ENCODE data around the gene GINS3.
"Not testable (repeated sequence)": the region's sequence is repeated elsewhere in the genome, so short reads cannot be mapped to it uniquely, and the experiment has no call there.

GINS3 gene

GRCh38 chr16:58393138-58393504 lies 850 bp downstream of the GINS3 start:
- Histone ChIP-seq H3K27ac (ENCODE audit: low read length) (no peak overlapping the region), H3K36me3 (ENCODE audit: control insufficient read depth in 1 of 2, insufficient read depth in 2 of 2, low read length in 2 of 2) (no peaks in the 10 kb centered on the region), H3K9me3 (ENCODE audit: control insufficient read depth in 1 of 2, low read length in 2 of 2) (no peaks in the 10 kb centered on the region), H3K27me3 (ENCODE audit: low read depth, low read length) (no peaks in the 10 kb centered on the region), H3K4me3 (ENCODE audit: low read depth in 1 of 2, low read length in 2 of 2) (peak overlapping the region; percentile 97 to 98), H3K4me1 (ENCODE audit: control insufficient read depth in 1 of 2, insufficient read depth in 2 of 2, low read length in 2 of 2) (peaks cover 0 to 7% of the 10 kb centered on the region in 2 donors)

- H3K9me3 ChIP-seq (ENCODE audit: control insufficient read depth in 1 of 2, low read length in 2 of 2); H3K27me3 ChIP-seq (ENCODE audit: low read depth, low read length); H3K27ac ChIP-seq (ENCODE audit: low read length); H3K4me3 ChIP-seq (ENCODE audit: low read depth in 1 of 2, low read length in 2 of 2); H3K36me3 ChIP-seq (ENCODE audit: control insufficient read depth in 1 of 2, insufficient read depth in 2 of 2, low read length in 2 of 2); H3K4me1 ChIP-seq (ENCODE audit: control insufficient read depth in 1 of 2, insufficient read depth in 2 of 2, low read length in 2 of 2): not testable (repeated sequence)
These were observed 4.6 kb downstream of the GINS3 start for GRCh38 chr16:58396897-58397296.

- H3K36me3 ChIP-seq (ENCODE audit: control insufficient read depth in 1 of 2, insufficient read depth in 2 of 2, low read length in 2 of 2) = no peaks in the 10 kb centered on the region
- no peaks in the 10 kb centered on the region for H3K9me3 ChIP-seq (ENCODE audit: control insufficient read depth in 1 of 2, low read length in 2 of 2)
- no peak overlapping the region for H3K4me3 ChIP-seq (ENCODE audit: low read depth in 1 of 2, low read length in 2 of 2)
- H3K27me3 ChIP-seq (ENCODE audit: low read depth, low read length) = no peaks in the 10 kb centered on the region
- H3K27ac ChIP-seq (ENCODE audit: low read length) = no peak overlapping the region
- no peaks in the 10 kb centered on the region for H3K4me1 ChIP-seq (ENCODE audit: control insufficient read depth in 1 of 2, insufficient read depth in 2 of 2, low read length in 2 of 2)
These were observed 7.7 kb downstream of the GINS3 start for GRCh38 chr16:58399718-58400633.

GRCh38 chr16:58401305-58401704 lies 9.0 kb downstream of the GINS3 start:
- H3K9me3 ChIP-seq (ENCODE audit: control insufficient read depth in 1 of 2, low read length in 2 of 2); H3K27ac ChIP-seq (ENCODE audit: low read length); H3K27me3 ChIP-seq (ENCODE audit: low read depth, low read length); H3K4me1 ChIP-seq (ENCODE audit: control insufficient read depth in 1 of 2, insufficient read depth in 2 of 2, low read length in 2 of 2); H3K36me3 ChIP-seq (ENCODE audit: control insufficient read depth in 1 of 2, insufficient read depth in 2 of 2, low read length in 2 of 2); H3K4me3 ChIP-seq (ENCODE audit: low read depth in 1 of 2, low read length in 2 of 2): not testable (repeated sequence)

- Histone ChIP-seq H3K4me3 (ENCODE audit: low read depth in 1 of 2, low read length in 2 of 2) (no peak overlapping the region), H3K27me3 (ENCODE audit: low read depth, low read length) (no peaks in the 10 kb centered on the region), H3K36me3 (ENCODE audit: control insufficient read depth in 1 of 2, insufficient read depth in 2 of 2, low read length in 2 of 2) (no peaks in the 10 kb centered on the region), H3K9me3 (ENCODE audit: control insufficient read depth in 1 of 2, low read length in 2 of 2) (no peaks in the 10 kb centered on the region), H3K4me1 (ENCODE audit: control insufficient read depth in 1 of 2, insufficient read depth in 2 of 2, low read length in 2 of 2) (no peaks in the 10 kb centered on the region), H3K27ac (ENCODE audit: low read length) (no peak overlapping the region)
These were observed 10.5 kb downstream of the GINS3 start for GRCh38 chr16:58402796-58403195.

GRCh38 chr16:58409316-58409973 lies 17.2 kb downstream of the GINS3 start:
- Histone ChIP-seq H3K27me3 (ENCODE audit: low read depth, low read length) (no peaks in the 10 kb centered on the region), H3K4me1 (ENCODE audit: control insufficient read depth in 1 of 2, insufficient read depth in 2 of 2, low read length in 2 of 2) (peaks cover 0 to 4% of the 10 kb centered on the region in 2 donors), H3K9me3 (ENCODE audit: control insufficient read depth in 1 of 2, low read length in 2 of 2) (no peaks in the 10 kb centered on the region), H3K27ac (ENCODE audit: low read length) (no peak overlapping the region), H3K36me3 (ENCODE audit: control insufficient read depth in 1 of 2, insufficient read depth in 2 of 2, low read length in 2 of 2) (no peaks in the 10 kb centered on the region), H3K4me3 (ENCODE audit: low read depth in 1 of 2, low read length in 2 of 2) (no peak overlapping the region)

- no peak overlapping the region for H3K4me3 ChIP-seq (ENCODE audit: low read depth in 1 of 2, low read length in 2 of 2)
- H3K36me3 ChIP-seq (ENCODE audit: control insufficient read depth in 1 of 2, insufficient read depth in 2 of 2, low read length in 2 of 2) = no peaks in the 10 kb centered on the region
- no peak overlapping the region for H3K27ac ChIP-seq (ENCODE audit: low read length)
- peaks cover 0 to 4% of the 10 kb centered on the region in 2 donors for H3K4me1 ChIP-seq (ENCODE audit: control insufficient read depth in 1 of 2, insufficient read depth in 2 of 2, low read length in 2 of 2)
- H3K9me3 ChIP-seq (ENCODE audit: control insufficient read depth in 1 of 2, low read length in 2 of 2) = no peaks in the 10 kb centered on the region
- H3K27me3 ChIP-seq (ENCODE audit: low read depth, low read length) = no peaks in the 10 kb centered on the region
These were observed 19.1 kb downstream of the GINS3 start for GRCh38 chr16:58411336-58411735.

- Histone ChIP-seq H3K4me1 (ENCODE audit: control insufficient read depth in 1 of 2, insufficient read depth in 2 of 2, low read length in 2 of 2) (peaks cover 0 to 4% of the 10 kb centered on the region in 2 donors), H3K27ac (ENCODE audit: low read length) (no peak overlapping the region), H3K27me3 (ENCODE audit: low read depth, low read length) (no peaks in the 10 kb centered on the region), H3K36me3 (ENCODE audit: control insufficient read depth in 1 of 2, insufficient read depth in 2 of 2, low read length in 2 of 2) (no peaks in the 10 kb centered on the region), H3K9me3 (ENCODE audit: control insufficient read depth in 1 of 2, low read length in 2 of 2) (no peaks in the 10 kb centered on the region), H3K4me3 (ENCODE audit: low read depth in 1 of 2, low read length in 2 of 2) (no peak overlapping the region)
These were observed 19.7 kb downstream of the GINS3 start for GRCh38 chr16:58411736-58412614.

- not testable (repeated sequence) for H3K9me3 ChIP-seq (ENCODE audit: control insufficient read depth in 1 of 2, low read length in 2 of 2); H3K27me3 ChIP-seq (ENCODE audit: low read depth, low read length); H3K4me1 ChIP-seq (ENCODE audit: control insufficient read depth in 1 of 2, insufficient read depth in 2 of 2, low read length in 2 of 2); H3K36me3 ChIP-seq (ENCODE audit: control insufficient read depth in 1 of 2, insufficient read depth in 2 of 2, low read length in 2 of 2); H3K27ac ChIP-seq (ENCODE audit: low read length); H3K4me3 ChIP-seq (ENCODE audit: low read depth in 1 of 2, low read length in 2 of 2)
These were observed 20.3 kb downstream of the GINS3 start for GRCh38 chr16:58412615-58412970.

GRCh38 chr16:58413359-58413758 lies 21.1 kb downstream of the GINS3 start:
- H3K4me1 ChIP-seq (ENCODE audit: control insufficient read depth in 1 of 2, insufficient read depth in 2 of 2, low read length in 2 of 2) = peaks cover 0 to 4% of the 10 kb centered on the region in 2 donors
- no peaks in the 10 kb centered on the region for H3K36me3 ChIP-seq (ENCODE audit: control insufficient read depth in 1 of 2, insufficient read depth in 2 of 2, low read length in 2 of 2)
- no peak overlapping the region for H3K27ac ChIP-seq (ENCODE audit: low read length)
- no peaks in the 10 kb centered on the region for H3K9me3 ChIP-seq (ENCODE audit: control insufficient read depth in 1 of 2, low read length in 2 of 2)
- H3K27me3 ChIP-seq (ENCODE audit: low read depth, low read length) = no peaks in the 10 kb centered on the region
- H3K4me3 ChIP-seq (ENCODE audit: low read depth in 1 of 2, low read length in 2 of 2) = no peak overlapping the region

GRCh38 chr16:58415003-58415402 lies 22.7 kb downstream of the GINS3 start:
- H3K27ac ChIP-seq (ENCODE audit: low read length) = no peak overlapping the region
- H3K9me3 ChIP-seq (ENCODE audit: control insufficient read depth in 1 of 2, low read length in 2 of 2) = no peaks in the 10 kb centered on the region
- H3K4me3 ChIP-seq (ENCODE audit: low read depth in 1 of 2, low read length in 2 of 2) = no peak overlapping the region
- no peaks in the 10 kb centered on the region for H3K27me3 ChIP-seq (ENCODE audit: low read depth, low read length)
- no peaks in the 10 kb centered on the region for H3K4me1 ChIP-seq (ENCODE audit: control insufficient read depth in 1 of 2, insufficient read depth in 2 of 2, low read length in 2 of 2)
- no peaks in the 10 kb centered on the region for H3K36me3 ChIP-seq (ENCODE audit: control insufficient read depth in 1 of 2, insufficient read depth in 2 of 2, low read length in 2 of 2)
